Measurements from ENCODE around the gene ALKBH7. TPM values are rescaled to one million over a fixed set of nuclear protein-coding genes. Genes with fewer than 3 reads are reported as not detected.

ALKBH7 gene
- polyA plus RNA-seq, 1 of the 3 experiments (the other 2 are of a cell fraction) = 46.0 TPM

GRCh38 chr19:6387372-6387771 is 14.8 kb downstream of the ALKBH7 start:
- peaks cover 38% of the 10 kb centered on the region for H3K79me2 ChIP-seq (ENCODE audit: insufficient read depth)
- no peaks in the 10 kb centered on the region for H3K9me2 ChIP-seq
- peaks cover 5 to 7% of the 10 kb centered on the region in 2 experiments; a peak in 2 of 4 replicates for H3K4me1 ChIP-seq (ENCODE audit: control insufficient read depth in 1 of 2, insufficient read depth in 2 of 2, low read depth in 1 of 2, low read length in 1 of 2)
- no peaks in the 10 kb centered on the region for H3F3A ChIP-seq (replicated peaks; ENCODE audit: insufficient read depth)
- H2AFZ ChIP-seq (ENCODE audit: low read depth) = no peak overlapping the region
- TF ChIP-seq USF1 (IDR thresholded peaks at IDR 0.05; ENCODE audit: borderline replicate concordance, low read depth) (no peak), RXRA (IDR thresholded peaks at IDR 0.05; ENCODE audit: borderline replicate concordance, low read depth) (no peak), EP300 (IDR thresholded peaks at IDR 0.05; ENCODE audit: borderline replicate concordance in 1 of 2, low read depth in 1 of 2, low read length in 1 of 2) (no peak), MXI1 (IDR thresholded peaks at IDR 0.05; ENCODE audit: low read depth, low read length) (no peak), CTCF (IDR thresholded peaks at IDR 0.05) (no peak), TCF12 (IDR thresholded peaks at IDR 0.05) (no peak), SMC3 (IDR thresholded peaks at IDR 0.05; ENCODE audit: low read depth, low read length) (no peak), FOXM1 (IDR thresholded peaks at IDR 0.05; ENCODE audit: low read depth) (no peak), MEF2A (IDR thresholded peaks at IDR 0.05; ENCODE audit: borderline replicate concordance, low read depth) (no peak), FOSL2 (IDR thresholded peaks at IDR 0.05; ENCODE audit: borderline replicate concordance, low read depth) (no peak), MAX (IDR thresholded peaks at IDR 0.05; ENCODE audit: low read depth) (no peak), RCOR1 (IDR thresholded peaks at IDR 0.05; ENCODE audit: low read length) (no peak), SIN3A (IDR thresholded peaks at IDR 0.05; ENCODE audit: borderline replicate concordance, low read depth, low read length) (no peak), NRF1 (IDR thresholded peaks at IDR 0.05; ENCODE audit: low read depth, low read length) (no peak), JUND (IDR thresholded peaks at IDR 0.05) (no peak), RFX5 (IDR thresholded peaks at IDR 0.05; ENCODE audit: low read length) (no peak)
- TF ChIP-seq, protein P1, sequence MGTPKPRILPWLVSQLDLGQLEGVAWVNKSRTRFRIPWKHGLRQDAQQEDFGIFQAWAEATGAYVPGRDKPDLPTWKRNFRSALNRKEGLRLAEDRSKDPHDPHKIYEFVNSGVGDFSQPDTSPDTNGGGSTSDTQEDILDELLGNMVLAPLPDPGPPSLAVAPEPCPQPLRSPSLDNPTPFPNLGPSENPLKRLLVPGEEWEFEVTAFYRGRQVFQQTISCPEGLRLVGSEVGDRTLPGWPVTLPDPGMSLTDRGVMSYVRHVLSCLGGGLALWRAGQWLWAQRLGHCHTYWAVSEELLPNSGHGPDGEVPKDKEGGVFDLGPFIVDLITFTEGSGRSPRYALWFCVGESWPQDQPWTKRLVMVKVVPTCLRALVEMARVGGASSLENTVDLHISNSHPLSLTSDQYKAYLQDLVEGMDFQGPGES (IDR thresholded peaks at IDR 0.05; ENCODE audit: low read depth, low read length) = no peak
- TF ChIP-seq, protein P2, sequence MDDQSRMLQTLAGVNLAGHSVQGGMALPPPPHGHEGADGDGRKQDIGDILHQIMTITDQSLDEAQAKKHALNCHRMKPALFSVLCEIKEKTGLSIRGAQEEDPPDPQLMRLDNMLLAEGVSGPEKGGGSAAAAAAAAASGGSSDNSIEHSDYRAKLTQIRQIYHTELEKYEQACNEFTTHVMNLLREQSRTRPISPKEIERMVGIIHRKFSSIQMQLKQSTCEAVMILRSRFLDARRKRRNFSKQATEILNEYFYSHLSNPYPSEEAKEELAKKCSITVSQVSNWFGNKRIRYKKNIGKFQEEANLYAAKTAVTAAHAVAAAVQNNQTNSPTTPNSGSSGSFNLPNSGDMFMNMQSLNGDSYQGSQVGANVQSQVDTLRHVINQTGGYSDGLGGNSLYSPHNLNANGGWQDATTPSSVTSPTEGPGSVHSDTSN (IDR thresholded peaks at IDR 0.05) = no peak
- H4K20me1 ChIP-seq (ENCODE audit: insufficient read depth) = no peaks in the 10 kb centered on the region
- POLR2A ChIA-PET = interaction anchor here (0.6 kb wide), 1 partner anchor 23 kb away, joined by 4 read pairs; no protein-coding TSS in a partner anchor
- H3K4me2 ChIP-seq = no peak overlapping the region
- H3K36me3 ChIP-seq (replicated peaks in 1 of 2; ENCODE audit: control insufficient read depth in 1 of 2, insufficient read depth in 2 of 2, low read length in 1 of 2) = peaks cover 37 to 39% of the 10 kb centered on the region in 2 experiments
- CTCF ChIA-PET = interaction anchor here (0.9 kb wide), 1 partner anchor 10 kb away, joined by 3 read pairs; no protein-coding TSS in a partner anchor
- no peak overlapping the region for H3K9ac ChIP-seq
- H3K9me3 ChIP-seq = no peaks in the 10 kb centered on the region
- DNase-seq = no peak
- no peaks in the 10 kb centered on the region for H3K27me3 ChIP-seq (ENCODE audit: insufficient read depth)
- H3K27ac ChIP-seq (ENCODE audit: low read depth in 2 of 2, low read length in 1 of 2) = no peak overlapping the region
- 95% methylated on average over 9 of the region's 19 CpGs for WGBS (ENCODE audit: low lambda C conversion rate)
- H3K4me3 ChIP-seq (ENCODE audit: low read depth in 2 of 2, low read length in 1 of 2) = no peak overlapping the region
